H9 (cell line): ENCODE data around the gene TNNT1. TPM values are rescaled to one million over a fixed set of nuclear protein-coding genes. Genes with fewer than 3 reads are reported as not detected.

Experiments
- DNase-seq: peaks from one replicate; pipeline ENCODE4 v3.0.0-alpha.2; 2017
- H2AFZ ChIP-seq: one replicate; pipeline ENCODE4 v1.6.1; 2013; ENCODE audit warnings: mild to moderate bottlenecking, low read length, control low read depth, moderate library complexity
- H2AK5ac ChIP-seq: 2 replicates; pipeline ENCODE4 v1.6.1; 2013; ENCODE audit warnings: low read length, control low read depth, mixed read lengths; ENCODE audit not compliant: insufficient read length
- H2BK120ac ChIP-seq: one replicate; pipeline ENCODE4 v1.6.1; 2013; ENCODE audit warnings: low read depth, mild to moderate bottlenecking, low read length, control low read depth, inconsistent platforms; ENCODE audit not compliant: poor library complexity, severe bottlenecking
- H2BK12ac ChIP-seq: 2 replicates; pipeline ENCODE4 v1.6.1; 2013; ENCODE audit warnings: low read length, control low read depth, mixed read lengths, low read depth; ENCODE audit not compliant: insufficient read length
- H2BK15ac ChIP-seq: 2 replicates; pipeline ENCODE4 v1.6.1; 2013; ENCODE audit warnings: low read depth, low read length, control low read depth
- H2BK20ac ChIP-seq: one replicate; pipeline ENCODE4 v1.6.1; 2013; ENCODE audit warnings: low read depth, mild to moderate bottlenecking, low read length, control low read depth, inconsistent platforms; ENCODE audit not compliant: poor library complexity, severe bottlenecking
- H2BK5ac ChIP-seq: 2 replicates; pipeline ENCODE4 v1.6.1; 2013; ENCODE audit warnings: low read length, control low read depth, mixed read lengths; ENCODE audit not compliant: insufficient read length
- H3K14ac ChIP-seq: 2 replicates; pipeline ENCODE4 v1.6.1; 2013; ENCODE audit warnings: low read length, control low read depth; ENCODE audit not compliant: insufficient read depth
- H3K18ac ChIP-seq: 2 replicates; pipeline ENCODE4 v1.6.1; 2013; ENCODE audit warnings: low read depth, mild to moderate bottlenecking, mixed read lengths, low read length, control low read depth; ENCODE audit not compliant: insufficient read length
- H3K23ac ChIP-seq: 2 replicates; pipeline ENCODE4 v1.6.1; 2013; ENCODE audit warnings: low read length, control low read depth, mixed read lengths, low read depth; ENCODE audit not compliant: insufficient read length
- H3K23me2 ChIP-seq: 2 replicates; pipeline ENCODE4 v1.6.1; 2013; ENCODE audit warnings: low read depth, mild to moderate bottlenecking, mixed read lengths, low read length, control low read depth; ENCODE audit not compliant: insufficient read length, poor library complexity, severe bottlenecking
- H3K27ac ChIP-seq: 2 replicates; pipeline ENCODE4 v1.5.1; 2013; ENCODE audit warnings: low read length, control low read depth, mixed read lengths, low read depth; ENCODE audit not compliant: insufficient read length
- H3K27me3 ChIP-seq: 2 replicates; pipeline ENCODE4 v1.6.1; 2013; ENCODE audit warnings: low read length, control low read depth, inconsistent platforms; ENCODE audit not compliant: insufficient read depth
- H3K4ac ChIP-seq: 2 replicates; pipeline ENCODE4 v1.6.1; 2013; ENCODE audit warnings: low read depth, mild to moderate bottlenecking, control low read depth, inconsistent platforms, low read length, moderate library complexity
- H3K4me1 ChIP-seq: 2 replicates; pipeline ENCODE4 v1.6.1; 2013; ENCODE audit warnings: low read length, control low read depth, inconsistent platforms; ENCODE audit not compliant: insufficient read depth
- H3K4me2 ChIP-seq: 2 replicates; pipeline ENCODE4 v1.6.1; 2013; ENCODE audit warnings: low read length, control low read depth, mixed read lengths; ENCODE audit not compliant: insufficient read length, insufficient read depth
- H3K56ac ChIP-seq: 2 replicates; pipeline ENCODE4 v1.6.1; 2013; ENCODE audit warnings: low read depth, mild to moderate bottlenecking, mixed read lengths, low read length, control low read depth; ENCODE audit not compliant: insufficient read length
- H3K79me1 ChIP-seq: 2 replicates; pipeline ENCODE4 v1.6.1; 2013; ENCODE audit warnings: low read depth, mild to moderate bottlenecking, moderate library complexity, low read length, control low read depth, inconsistent platforms; ENCODE audit not compliant: insufficient read depth, poor library complexity, severe bottlenecking
- H3K79me2 ChIP-seq: 2 replicates; pipeline ENCODE4 v1.6.1; 2013; ENCODE audit warnings: low read length, control low read depth, inconsistent platforms; ENCODE audit not compliant: insufficient read depth
- H3K9ac ChIP-seq: 2 replicates; pipeline ENCODE4 v1.6.1; 2013; ENCODE audit warnings: low read length, control low read depth, mixed read lengths; ENCODE audit not compliant: insufficient read length; ENCODE audit errors: extremely low read depth
- H3K9me3 ChIP-seq: one replicate; pipeline ENCODE4 v1.6.1; 2013; ENCODE audit warnings: low read depth, low read length, inconsistent platforms; ENCODE audit not compliant: control insufficient read depth
- H3T11ph ChIP-seq: one replicate; pipeline ENCODE4 v1.6.1; 2013; ENCODE audit warnings: mild to moderate bottlenecking, low read length, control low read depth, inconsistent platforms
- H4K20me1 ChIP-seq: one replicate; pipeline ENCODE4 v1.6.1; 2013; ENCODE audit not compliant: control insufficient read depth, insufficient read length, insufficient read depth
- H4K5ac ChIP-seq: 2 replicates; pipeline ENCODE4 v1.6.1; 2013; ENCODE audit warnings: low read depth, mild to moderate bottlenecking, mixed read lengths, low read length, control low read depth; ENCODE audit not compliant: insufficient read length
- H4K8ac ChIP-seq: replicated peaks from 2 replicates; pipeline ENCODE4 v1.6.1; 2013; ENCODE audit warnings: low read length, control low read depth, mixed read lengths, low read depth; ENCODE audit not compliant: insufficient read length
- H4K91ac ChIP-seq: 2 replicates; pipeline ENCODE4 v1.6.1; 2013; ENCODE audit warnings: low read depth, mild to moderate bottlenecking, moderate library complexity, mixed read lengths, low read length, control low read depth; ENCODE audit not compliant: insufficient read length
- H3K27ac Mint-ChIP-seq, 3 experiments: 2 replicates in 2 of 3; 3 replicates in 1 of 3; pipeline ENCODE4 v1.8.0; 2020 to 2021; ENCODE audit warnings: mixed read lengths in 3 of 3, mild to moderate bottlenecking in 1 of 3, moderate library complexity in 1 of 3
- H3K27me3 Mint-ChIP-seq: 2 replicates; pipeline ENCODE4 v1.8.0; 2021; ENCODE audit warnings: low read depth, mild to moderate bottlenecking, moderate library complexity, mixed read lengths
- H3K36me3 Mint-ChIP-seq, 3 experiments: 2 replicates in 2 of 3; 3 replicates in 1 of 3; pipeline ENCODE4 v1.8.0; 2020 to 2021; ENCODE audit warnings: low read depth in 3 of 3, mixed read lengths in 3 of 3; ENCODE audit not compliant: insufficient read depth in 1 of 3
- H3K4me1 Mint-ChIP-seq, 2 experiments: 2 replicates each; pipeline ENCODE4 v1.8.0; 2020; ENCODE audit warnings: mixed read lengths in 2 of 2
- H3K4me3 Mint-ChIP-seq, 2 experiments: 2 replicates in 1 of 2; 3 replicates in 1 of 2; pipeline ENCODE4 v1.8.0; 2020 to 2021; ENCODE audit warnings: mild to moderate bottlenecking in 2 of 2, mixed read lengths in 2 of 2, moderate library complexity in 1 of 2
- H3K9me3 Mint-ChIP-seq, 2 experiments: 2 replicates in 1 of 2; 3 replicates in 1 of 2; pipeline ENCODE4 v1.8.0; 2020; ENCODE audit warnings: mild to moderate bottlenecking in 2 of 2, mixed read lengths in 2 of 2, moderate library complexity in 1 of 2
- CTCF ChIP-seq: fragments of 200-600 bp; sonication (generic); conservative IDR thresholded peaks from 3 replicates; pipeline ENCODE4 v1.8.0; 2021; ENCODE audit warnings: antibody characterized with exemption, mild to moderate bottlenecking
- WGBS: extraction: QIAGEN DNeasy Blood & Tissue Kit; methylation state at CpG from one replicate; pipeline ENCODE4 v1.1.7; 2013; ENCODE audit warnings: missing lambda C conversion rate, low lambda C conversion rate, mixed read lengths; ENCODE audit not compliant: insufficient read length; ENCODE audit errors: extremely low coverage; 5-methylcytosine and 5-hydroxymethylcytosine counted together
- total RNA-seq: library from RNA; stranded (reverse); gene quantifications from 2 replicates; pipeline ENCODE4 v1.2.1, GENCODE V29; 2021

TNNT1 gene
- total RNA-seq, 1 experiment from 2014 or later = 127 TPM

DNA sequence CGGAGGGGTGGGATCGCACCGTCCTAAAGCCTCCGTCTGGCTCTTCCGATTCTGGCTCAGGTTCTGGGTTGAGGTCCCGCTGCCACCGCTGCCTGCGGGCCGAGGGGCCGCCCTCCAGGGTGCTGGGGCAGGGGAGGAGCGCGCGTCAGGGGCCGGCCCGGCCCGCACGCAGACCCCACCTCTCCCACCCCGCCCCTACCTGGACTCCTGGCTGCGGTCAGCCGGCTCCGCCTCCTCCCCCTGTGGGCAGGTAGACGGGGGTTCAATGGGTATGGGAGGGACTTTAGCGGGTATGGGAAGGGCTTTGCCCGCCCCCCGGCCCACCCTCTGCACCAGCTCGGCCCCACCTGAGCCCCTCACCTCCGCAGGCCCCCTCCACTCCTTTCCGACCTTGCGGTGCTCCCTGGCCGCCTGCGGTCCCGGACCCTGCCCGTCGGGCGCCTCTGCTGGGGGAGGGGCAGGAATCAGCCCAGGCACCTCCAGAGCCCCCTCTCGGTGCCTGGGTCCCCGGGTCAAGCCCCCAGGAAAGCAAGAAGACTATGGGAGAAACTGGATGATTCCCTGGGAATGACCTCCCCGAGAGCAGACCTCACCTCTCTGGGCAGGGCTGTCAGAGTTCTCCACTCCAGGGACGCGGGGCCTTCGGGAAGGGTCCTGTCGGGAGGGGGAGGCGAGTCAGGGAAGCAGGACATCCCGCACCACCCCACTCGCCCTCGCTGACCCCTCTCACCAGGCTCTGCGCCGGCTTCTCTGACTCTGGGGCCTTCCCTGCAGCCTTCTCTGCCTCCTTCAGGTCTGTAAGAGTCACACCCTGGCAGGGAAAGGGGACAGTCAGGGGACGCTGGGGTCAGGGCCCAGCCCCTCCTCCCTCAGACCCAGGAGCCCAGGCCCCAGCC lies 56.3 kb downstream of the TNNT1 start:
- Histone ChIP-seq H2BK15ac (no peak overlapping the region), H4K20me1 (peaks cover 2% of the 10 kb centered on the region), H2AK5ac (no peak overlapping the region), H3K4ac (no peak overlapping the region), H3K27ac (no peak overlapping the region), H3K79me1 (no peaks in the 10 kb centered on the region), H2BK5ac (no peak overlapping the region), H3K9ac (no peak overlapping the region), H3K27me3 (no peaks in the 10 kb centered on the region), H3K79me2 (no peaks in the 10 kb centered on the region), H3K18ac (no peak overlapping the region), H3K14ac (no peak overlapping the region), H3K9me3 (no peaks in the 10 kb centered on the region), H3K4me2 (peak overlapping the region; percentile 44), H4K8ac (no peak overlapping the region), H3K4me1 (peaks cover 7% of the 10 kb centered on the region; the same call in 1 of the 2 replicates), H4K5ac (no peak overlapping the region), H3K23ac (no peak overlapping the region), H3K23me2 (peaks cover 6% of the 10 kb centered on the region), H2BK12ac (no peak overlapping the region), H2BK20ac (no peak overlapping the region), H3T11ph (no peak overlapping the region), H2AFZ (no peak overlapping the region), H4K91ac (no peak overlapping the region), H3K56ac (no peak overlapping the region), H2BK120ac (no peak overlapping the region)
- H3K9me3 Mint-ChIP-seq = no peaks in the 10 kb centered on the region; a peak in 1 of 5 replicates
- peak; percentile 88 for DNase-seq
- H3K36me3 Mint-ChIP-seq = peaks cover 13 to 27% (median 25%) of the 10 kb centered on the region in 3 experiments; a peak in 6 of 7 replicates
- no peak overlapping the region for H3K27ac Mint-ChIP-seq
- peak overlapping the region in 1 of 2 experiments; percentile 66; a peak in 1 of 5 replicates for H3K4me3 Mint-ChIP-seq
- peaks cover 7% of the 10 kb centered on the region for H3K27me3 Mint-ChIP-seq
- WGBS = no CpG with 5 or more reads among the region's 49 CpGs
- peaks cover 22 to 41% of the 10 kb centered on the region in 2 experiments for H3K4me1 Mint-ChIP-seq
- TF ChIP-seq CTCF = no peak
